Urothelium cell line (cell line): Measurements from ENCODE around the gene CAPN14.

ENCODE experiments used
- DNase-seq: peaks from one replicate; pipeline ENCODE4 v3.0.0; 2011; ENCODE audit warnings: low spot score, mixed read lengths
- FAIRE-seq: peaks from 2 replicates; lab custom pipeline; 2011; peaks lifted over from hg19 to GRCh38; lab: Jason Lieb, UNC

Gene CAPN14

DNA sequence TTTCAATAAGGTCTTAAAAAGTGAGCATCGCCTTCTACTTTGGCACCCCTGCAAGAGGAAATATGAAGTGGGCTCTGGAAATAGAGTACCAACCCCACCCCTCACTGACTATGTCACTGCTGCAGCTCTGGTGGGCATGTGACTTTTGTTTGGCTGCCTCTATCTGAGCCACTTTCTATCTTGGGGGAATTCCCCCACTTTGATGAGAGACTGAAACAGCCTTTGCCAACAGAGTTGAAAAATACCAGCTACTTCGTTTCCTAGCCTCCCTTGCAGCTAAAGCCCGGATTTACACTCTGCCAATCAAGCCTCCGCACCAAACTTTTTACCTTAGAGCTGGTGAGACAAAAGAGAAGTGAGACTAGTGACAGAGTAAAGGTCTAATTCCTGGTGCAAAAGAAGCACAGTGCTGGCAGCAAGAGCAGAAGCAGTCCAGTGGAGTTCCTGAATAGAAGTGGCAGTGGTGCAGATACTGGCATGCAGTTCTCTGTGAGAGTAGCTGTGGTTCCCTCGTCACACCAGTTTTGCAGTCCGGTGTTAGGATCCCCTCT is 67.1 kb downstream of the CAPN14 start:
- DNase-seq = no peak
- FAIRE-seq = no peak

DNA sequence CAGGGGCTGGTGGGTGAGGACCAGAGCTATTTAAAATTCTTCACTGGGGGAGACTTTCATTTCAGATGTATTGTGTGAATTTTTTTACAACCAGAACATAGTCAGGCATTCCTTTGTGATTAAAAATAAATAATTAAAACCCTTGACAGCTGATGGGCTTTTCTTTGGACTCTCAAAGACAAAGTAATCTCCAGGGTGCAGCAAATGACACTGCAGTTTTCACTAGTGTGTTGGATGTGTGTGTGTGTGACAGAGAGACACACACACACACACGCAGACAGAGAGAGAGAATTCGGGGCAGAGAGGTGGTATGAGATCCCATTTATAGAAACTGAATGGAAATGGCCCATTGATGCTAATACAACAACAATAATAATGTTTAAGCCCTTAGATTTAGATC is 68.8 kb downstream of the CAPN14 start:
- DNase-seq = no peak
- FAIRE-seq = no peak

DNA sequence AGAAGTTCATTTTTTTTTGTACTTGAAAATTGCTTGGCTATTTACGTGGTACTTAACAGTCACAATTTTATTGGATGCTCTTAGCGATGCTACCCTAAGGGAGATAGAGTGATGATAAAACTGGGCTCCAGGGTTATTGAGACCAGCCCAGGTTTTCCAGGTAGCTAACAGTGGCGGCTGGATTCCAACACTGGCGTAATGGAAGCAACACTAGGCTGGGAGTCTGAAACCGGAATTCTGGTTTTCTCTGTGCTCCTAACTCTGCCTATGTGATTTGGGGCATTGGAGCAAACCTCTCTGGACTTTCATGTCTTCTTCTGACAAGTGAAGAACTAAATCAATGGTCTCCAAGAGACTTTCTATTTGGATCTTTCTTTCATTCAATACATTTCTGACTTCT is 69.7 kb downstream of the CAPN14 start:
- no peak for DNase-seq
- no peak for FAIRE-seq

DNA sequence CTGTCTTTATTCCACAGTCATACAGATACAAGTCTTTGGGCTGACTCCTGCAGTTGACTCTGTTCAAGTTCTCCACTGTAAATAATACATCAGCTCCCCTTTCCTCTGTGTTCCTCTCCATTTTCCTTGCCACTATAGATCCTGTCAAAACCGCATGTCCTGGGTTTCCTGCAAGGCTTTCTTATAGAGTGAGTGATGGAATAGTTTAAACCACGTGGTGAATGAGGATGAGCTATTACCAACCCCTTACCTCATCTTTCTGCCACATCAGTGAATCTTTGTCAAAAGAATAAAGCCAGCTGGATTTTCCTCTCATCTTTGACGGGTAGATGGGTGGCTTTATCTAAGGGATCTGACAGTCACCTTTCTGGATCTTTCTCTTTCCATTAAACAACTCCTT is 75.2 kb downstream of the CAPN14 start:
- no peak for FAIRE-seq
- no peak for DNase-seq

DNA sequence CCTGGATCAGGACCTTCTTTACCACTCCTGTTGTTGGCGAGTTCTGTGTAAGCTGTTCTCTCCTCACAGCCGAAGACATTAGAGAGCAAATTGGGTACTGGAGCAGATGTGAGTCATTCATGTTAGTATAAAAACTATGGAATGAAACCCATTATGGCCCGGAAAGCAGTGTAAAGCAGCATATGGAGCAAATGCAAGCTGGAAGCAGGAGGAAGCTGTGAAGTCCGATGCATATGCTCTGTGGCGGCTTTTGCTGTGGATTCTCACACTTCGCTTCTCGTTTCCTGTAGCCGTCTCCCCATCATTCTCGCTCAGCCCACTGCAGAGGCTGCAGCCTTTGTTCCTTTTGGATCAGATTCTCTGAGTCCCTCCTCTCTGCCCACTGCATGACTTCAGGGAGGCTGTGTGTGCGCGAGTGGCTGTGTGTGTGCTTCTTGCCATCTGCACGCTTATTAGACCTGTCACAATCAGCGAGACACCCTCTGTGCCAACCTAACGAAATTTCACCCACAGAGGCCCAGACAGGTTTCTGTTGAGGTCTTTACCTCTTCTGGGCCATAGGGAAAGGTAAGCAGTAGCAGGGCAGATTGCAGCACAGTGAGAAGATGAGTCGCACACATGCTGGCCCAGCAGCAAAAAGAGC is 75.8 kb downstream of the CAPN14 start:
- DNase-seq (no peak), FAIRE-seq (no peak)

DNA sequence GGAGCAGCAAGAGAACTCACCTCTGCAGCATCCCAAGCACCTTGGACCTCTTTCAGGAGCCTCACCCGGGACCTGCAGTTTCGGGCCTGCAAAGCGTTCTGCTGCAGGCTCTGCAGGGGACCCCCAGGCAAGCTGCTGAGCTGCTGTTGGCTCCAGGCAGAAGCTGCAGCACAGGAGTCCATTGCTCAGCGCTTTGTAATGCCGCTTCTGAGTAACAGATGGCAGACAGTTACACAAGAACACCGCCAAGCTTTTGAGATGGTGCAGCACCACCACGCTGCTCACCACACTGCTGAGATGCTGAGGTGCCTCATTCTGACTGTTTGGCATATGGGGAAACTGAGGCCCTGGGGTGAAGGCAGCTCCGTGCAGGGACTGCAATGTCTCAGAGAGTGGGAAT is 77.2 kb downstream of the CAPN14 start:
- DNase-seq (no peak), FAIRE-seq (no peak)

DNA sequence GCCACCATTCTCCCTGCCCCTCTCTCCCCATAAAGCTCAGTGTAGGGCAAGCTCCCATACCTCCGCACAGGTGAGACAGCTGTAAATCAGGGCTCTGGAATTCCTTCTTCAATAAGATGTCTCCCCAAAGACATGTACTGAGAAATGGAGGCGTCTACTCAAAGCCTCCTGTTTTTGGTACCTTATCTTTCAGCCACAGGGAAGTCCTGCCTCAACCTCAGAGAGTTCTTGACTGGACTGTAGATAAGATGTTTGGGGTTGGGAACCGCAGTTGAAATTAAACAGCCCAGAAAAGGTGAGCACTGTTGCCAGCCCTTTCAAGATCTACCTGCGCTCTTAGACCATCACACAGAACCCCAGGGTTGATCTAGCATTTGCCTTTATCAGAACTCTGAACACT is 77.6 kb downstream of the CAPN14 start:
- DNase-seq (no peak), FAIRE-seq (no peak)

DNA sequence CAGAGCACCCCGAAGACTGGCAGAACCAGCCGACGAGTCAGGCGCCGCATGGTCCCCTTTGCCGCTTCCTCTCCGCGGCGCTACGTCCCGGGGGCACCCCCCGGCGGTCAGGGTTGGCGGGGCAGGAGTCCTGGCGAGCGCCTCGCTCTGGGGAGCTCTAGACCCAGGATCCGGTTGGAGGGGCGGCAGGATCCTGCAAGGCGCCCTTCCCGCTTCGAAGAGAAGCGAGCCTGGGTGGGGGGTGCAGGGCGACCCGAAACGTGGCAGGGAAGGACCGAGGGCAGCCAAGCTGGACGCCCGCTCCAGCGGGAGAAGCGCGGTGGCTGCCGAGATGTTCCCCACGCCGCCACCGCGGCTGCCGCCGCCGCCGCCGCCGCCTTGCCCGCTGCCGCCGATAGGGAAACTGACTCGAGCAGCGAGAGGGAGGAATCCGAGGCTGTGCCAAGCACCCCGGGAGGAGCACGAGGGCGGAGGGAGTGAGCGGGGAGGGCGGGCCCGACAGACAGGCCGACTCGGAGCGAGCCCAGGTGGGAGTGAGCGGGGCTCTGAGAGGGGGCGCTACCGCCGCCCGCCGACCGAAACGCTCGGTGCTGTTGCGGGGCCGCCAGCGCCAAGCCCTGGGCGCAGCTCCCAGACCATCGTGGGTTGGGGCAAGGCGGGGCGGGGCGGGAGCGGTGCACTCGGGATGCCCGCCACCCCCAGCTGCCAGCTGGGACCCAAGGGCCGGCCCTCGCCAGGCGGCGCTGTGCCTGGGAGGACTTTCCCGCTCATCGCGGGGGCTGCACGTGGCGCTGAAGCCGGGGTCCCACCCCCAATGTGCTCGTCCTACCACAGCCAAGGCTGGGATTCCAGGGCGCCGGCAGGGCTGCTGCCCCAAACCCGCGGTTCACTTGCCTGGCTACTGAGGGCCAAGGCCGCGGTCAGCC is 79.0 kb downstream of the CAPN14 start, which contains the start of gene GALNT14:
Gene GALNT14, minus strand, starts transcription at position 404 of the 926 bp plus-strand sequence. Its CDS starts 354 bp downstream, at position 50.
- FAIRE-seq = peak; percentile 80
- peak; percentile 91 for DNase-seq

DNA sequence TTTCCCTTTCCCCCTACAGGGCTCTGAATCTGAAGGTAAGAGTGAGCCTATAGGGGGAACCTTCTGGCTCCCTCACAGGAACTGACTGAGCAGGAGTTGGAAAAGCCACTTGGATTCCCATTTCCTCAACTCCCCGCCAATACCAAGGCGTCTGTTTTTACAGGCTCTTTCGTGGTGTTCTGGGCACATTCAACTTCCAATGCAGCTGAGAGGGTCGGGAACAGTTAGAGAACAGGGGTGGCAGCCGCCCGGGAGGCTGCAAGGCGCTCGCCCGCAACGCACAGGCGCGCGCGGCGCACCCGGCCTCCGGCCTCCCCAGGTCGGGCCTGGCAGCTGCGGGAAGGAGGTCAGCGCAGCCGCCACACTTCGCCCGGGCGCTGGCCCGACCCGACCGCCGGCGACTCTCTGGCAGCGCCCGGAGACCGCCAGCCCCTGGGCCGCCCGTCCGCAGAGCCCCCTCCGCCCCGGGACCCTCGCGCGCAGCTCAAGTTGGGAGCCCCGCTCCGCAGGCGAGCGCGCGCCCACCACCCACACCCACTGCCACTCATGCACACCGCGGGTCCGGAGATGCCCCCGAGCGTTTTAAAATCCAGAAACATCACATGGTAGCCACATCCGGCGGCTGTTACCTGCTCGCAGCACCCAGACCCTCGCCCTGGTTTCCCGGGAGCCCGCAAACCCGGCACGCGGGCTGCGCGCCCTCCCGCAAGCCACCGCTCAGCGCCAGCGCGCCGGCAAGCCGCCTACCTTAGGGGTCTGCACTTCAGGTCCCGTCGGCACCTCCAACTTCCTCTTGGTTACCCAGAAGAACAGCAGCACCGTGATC is 79.9 kb downstream of the CAPN14 start:
- FAIRE-seq = peak; percentile 27
- DNase-seq = peak; percentile 72

DNA sequence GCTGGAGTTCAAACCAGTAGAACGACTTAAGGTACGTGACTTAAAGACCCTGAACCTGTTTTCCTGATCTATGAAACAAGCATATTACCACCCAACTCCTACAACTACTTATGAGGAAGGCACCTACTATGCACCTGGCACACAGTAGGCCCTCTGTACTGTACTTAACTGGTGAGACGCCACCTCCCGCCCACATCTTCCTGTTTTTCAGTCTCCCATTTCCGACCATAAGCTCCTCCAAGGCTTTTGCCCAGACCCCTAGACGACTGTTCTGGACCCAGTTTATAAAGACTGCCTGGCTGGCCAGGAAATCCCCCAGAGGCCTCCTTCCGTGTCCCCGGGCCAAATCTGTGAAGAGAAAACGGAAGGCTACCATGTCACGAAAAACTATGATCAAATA is 80.6 kb downstream of the CAPN14 start:
- FAIRE-seq (no peak), DNase-seq (no peak)

DNA sequence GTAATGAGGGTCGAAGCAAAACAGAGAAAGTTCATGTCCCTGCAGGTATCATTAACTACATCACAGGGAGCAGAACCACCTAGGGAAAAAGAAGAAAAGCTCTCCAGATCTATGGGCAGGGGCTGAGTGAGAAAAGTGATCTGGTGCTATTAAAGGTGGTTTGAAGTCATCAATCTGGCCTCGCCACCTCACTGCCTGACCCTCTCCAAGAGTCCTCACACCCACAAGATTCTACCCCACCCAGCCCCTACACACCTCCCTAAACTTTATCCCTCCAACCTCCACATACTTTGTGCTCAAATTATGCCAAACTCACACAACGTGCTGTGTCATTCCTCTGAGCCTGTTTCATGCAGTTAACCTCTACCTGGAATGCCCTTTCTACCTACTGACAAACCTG is 81.3 kb downstream of the CAPN14 start:
- DNase-seq (no peak), FAIRE-seq (peak; percentile 84)

DNA sequence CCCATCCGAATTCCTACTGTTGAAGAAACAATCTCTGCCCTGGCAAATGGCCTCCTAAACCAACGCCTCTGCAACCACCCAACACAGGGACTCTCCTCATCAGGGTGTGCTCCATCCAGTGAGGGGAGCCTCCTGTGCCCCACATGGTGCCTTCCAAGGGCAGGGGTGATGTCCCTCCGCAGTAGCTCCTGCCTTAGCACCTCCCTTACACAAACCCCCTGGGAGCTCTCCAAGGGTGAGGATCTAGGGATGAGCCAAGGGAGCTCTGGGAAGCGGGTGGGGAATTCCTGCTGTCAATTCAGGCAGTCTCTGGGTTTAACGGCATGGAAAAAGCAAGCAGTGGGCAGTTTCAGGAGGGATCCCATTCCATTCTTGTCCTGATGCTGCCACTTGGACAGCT is 82.8 kb downstream of the CAPN14 start:
- no peak for FAIRE-seq
- DNase-seq = no peak

DNA sequence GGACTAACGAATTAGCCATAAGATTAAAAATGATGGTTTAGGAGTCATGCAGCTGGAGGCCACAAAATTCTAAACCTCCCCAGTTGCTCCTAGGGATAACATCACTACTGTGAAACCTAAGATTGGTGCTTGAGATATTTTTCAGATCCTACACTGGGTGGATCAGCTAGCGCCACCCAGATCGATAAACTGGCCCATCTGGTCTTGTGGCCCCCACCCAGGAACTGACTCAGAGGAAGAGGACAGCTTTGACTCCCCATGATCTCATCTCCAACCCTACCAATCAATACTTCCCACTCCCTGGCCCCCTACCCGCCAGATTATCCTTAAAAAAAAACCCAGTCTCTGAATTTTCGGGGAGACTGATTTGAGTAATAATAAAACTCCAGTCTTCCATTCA is 84.5 kb downstream of the CAPN14 start:
- no peak for FAIRE-seq
- DNase-seq = no peak

DNA sequence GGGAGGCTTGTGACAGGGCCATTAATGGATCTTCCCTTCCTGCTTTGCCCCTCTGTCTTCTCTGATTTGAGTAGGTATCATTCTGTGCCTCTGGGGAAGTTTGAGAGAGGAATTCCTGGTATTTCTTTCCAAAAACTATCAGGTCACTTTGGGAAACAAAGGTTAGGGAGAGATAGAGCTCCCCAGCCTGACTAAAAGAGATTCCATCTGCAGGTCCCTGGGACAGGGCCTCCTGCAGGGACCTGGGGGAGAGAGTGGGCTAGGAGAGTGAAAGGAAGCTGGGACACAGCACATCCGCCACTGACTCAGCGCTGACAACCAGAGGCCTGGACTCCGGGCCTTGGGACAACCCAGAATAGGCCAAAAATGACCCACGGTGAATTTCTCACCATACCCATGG is 85.4 kb downstream of the CAPN14 start:
- no peak for DNase-seq
- no peak for FAIRE-seq

DNA sequence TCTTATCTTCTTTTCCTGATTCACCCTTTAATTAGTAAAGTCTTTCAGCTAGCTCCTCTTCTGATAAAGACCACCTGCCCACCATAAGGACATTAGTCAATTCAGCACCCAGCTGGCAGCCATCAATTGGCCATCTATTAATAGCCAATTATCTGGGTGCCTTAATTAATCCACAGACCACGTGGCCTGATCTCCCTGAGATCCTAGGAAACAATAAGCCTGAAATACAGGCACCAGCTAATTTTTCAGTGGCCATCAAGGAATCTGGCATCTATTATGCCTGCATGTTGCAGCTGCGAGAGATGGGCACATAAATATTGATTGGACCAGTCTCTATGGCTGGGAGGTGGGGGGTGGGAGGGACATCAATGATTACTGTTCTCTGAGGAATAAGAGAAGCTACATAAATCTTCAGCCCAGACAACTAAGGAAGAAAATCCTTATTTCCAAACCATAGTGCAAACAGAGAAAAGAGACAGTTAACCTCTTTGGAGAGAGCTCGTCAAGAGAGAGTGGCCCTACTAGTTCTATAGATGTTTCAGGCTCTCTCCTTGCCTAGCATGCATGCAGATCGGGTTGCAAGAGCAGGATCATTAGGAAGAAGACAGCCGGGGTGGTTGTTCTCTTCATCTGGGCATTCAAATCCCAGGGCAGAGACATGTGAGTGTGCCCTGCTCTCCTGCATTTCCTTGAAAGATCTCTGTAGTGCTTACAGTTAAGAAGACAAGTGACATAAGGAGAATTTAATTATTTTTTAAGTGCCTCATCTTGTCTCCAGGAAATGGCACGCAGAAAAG is 87.7 kb downstream of the CAPN14 start:
- FAIRE-seq (no peak), DNase-seq (no peak)

DNA sequence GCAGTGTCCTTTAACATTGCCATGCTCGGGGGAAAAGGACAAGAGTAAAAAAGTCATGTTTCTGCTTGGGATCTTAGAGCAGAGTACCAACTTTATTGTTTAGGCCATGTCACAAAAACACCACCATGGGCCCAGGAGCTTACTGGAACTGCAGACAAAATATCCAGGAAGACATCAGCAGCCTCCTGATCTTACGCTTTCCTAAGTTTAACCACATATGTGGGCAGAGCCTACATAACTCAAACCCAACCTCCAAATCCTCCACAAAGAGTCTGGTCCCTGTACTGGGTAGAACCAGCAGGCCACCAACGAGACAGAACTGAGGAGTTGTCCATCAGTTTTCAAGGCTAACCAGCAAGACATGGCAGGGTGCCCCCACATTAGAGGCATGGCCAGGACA is 89.4 kb downstream of the CAPN14 start:
- FAIRE-seq (no peak), DNase-seq (no peak)

DNA sequence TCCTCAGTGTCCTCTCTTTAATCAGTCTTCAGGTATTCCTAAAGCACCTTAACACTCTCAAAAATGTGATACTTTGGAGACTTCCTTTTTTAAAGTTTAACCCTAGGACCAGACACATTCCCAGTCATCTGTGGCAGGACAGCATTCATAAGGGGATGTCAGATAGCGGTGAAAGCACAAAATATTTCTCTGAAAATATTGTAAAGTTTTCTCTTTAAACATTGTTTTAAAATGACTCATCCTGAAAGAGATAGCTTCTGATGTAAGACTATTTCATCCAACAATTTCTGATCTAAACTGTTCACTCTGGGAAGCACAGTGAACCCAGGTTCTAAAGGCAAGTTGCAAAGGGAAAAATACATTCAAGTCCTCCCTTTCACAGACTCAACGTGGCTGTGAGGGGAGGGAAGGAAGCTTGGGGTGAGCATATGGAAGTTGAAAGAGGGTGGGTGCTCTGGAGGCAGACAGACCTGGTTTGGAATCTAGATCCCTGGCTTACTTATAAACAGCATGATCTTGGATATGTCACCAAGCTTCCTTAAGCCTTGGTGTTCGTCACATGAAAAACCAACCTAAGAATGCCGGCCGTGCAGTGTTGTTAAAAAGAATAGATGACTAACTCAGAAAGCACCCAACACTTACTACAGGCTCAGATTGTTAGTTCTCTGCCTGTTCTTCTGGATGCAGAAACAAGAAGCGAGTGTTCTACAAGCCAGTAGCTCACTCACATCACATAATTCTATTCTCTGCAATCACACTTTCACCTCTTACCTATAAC is 91.2 kb downstream of the CAPN14 start:
- FAIRE-seq = peak; percentile 75

DNA sequence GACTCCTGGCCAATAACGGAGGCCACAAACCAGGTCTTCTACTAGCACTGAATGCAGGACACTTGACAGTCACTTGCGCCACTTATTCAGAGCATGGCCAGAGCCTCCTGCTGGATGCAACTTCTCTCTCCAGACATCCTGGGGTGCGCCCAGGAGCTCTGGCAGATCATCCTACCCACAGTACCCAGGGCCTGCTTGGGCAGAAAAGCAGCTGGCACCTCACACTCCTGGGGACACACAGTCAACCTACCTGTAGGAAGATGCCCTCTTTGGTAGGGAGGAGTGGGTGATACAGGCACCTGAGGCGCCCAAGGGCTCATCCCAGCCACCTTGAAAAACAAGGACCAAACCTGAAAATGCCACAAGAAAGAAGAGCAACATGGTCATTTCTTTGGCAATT is 92.4 kb downstream of the CAPN14 start:
- no peak for FAIRE-seq
- DNase-seq = no peak

More for the DNA sequence above, 91.2 kb downstream of the CAPN14 start:
- peak; percentile 51 for DNase-seq
